ENCODE measurements around the gene PIM1.
"Not testable (repeated sequence)": the region's sequence is repeated elsewhere in the genome, so short reads cannot be mapped to it uniquely, and the experiment has no call there.

- TF ChIP-seq CTCF (IDR thresholded peaks at IDR 0.05); ZFX (IDR thresholded peaks at IDR 0.05; ENCODE audit: borderline replicate concordance): not testable (repeated sequence)
Measured at GRCh38 chr6:37185949-37186720, 16.2 kb downstream of the PIM1 start.

Data from 22Rv1 (cell line).